ENCODE results near the gene TMIGD1.

GRCh38 chr17:30349252-30349651 is 15.4 kb upstream of the TMIGD1 start:
- TF ChIP-seq, protein P1, sequence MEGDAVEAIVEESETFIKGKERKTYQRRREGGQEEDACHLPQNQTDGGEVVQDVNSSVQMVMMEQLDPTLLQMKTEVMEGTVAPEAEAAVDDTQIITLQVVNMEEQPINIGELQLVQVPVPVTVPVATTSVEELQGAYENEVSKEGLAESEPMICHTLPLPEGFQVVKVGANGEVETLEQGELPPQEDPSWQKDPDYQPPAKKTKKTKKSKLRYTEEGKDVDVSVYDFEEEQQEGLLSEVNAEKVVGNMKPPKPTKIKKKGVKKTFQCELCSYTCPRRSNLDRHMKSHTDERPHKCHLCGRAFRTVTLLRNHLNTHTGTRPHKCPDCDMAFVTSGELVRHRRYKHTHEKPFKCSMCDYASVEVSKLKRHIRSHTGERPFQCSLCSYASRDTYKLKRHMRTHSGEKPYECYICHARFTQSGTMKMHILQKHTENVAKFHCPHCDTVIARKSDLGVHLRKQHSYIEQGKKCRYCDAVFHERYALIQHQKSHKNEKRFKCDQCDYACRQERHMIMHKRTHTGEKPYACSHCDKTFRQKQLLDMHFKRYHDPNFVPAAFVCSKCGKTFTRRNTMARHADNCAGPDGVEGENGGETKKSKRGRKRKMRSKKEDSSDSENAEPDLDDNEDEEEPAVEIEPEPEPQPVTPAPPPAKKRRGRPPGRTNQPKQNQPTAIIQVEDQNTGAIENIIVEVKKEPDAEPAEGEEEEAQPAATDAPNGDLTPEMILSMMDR (IDR thresholded peaks at IDR 0.05) = no peak
- no peak for TF ChIP-seq POLR2A (IDR thresholded peaks at IDR 0.05)
